NCI-H774 (cell line): ENCODE measurements around the gene KLF14.
"Not testable (repeated sequence)": the region's sequence is repeated elsewhere in the genome, so short reads cannot be mapped to it uniquely, and the experiment has no call there.

Experiments
- DNase-seq: peaks from one replicate; lab custom pipeline; 2025; lab: John Stamatoyannopoulos, UW

KLF14 gene

GRCh38 chr7:130733931-130734814, at the start of gene KLF14:
TSS of gene KLF14 (minus strand) at chr7:130734207. CDS start at chr7:130734033, 174 bp downstream.
- DNase-seq, result no peak

GRCh38 chr7:130781346-130781745, 47.3 kb upstream of the KLF14 start:
- DNase-seq, result no peak

GRCh38 chr7:130777426-130777825, 43.4 kb upstream of the KLF14 start:
- no peak for DNase-seq

- DNase-seq, result not testable (repeated sequence)
Measured at GRCh38 chr7:130772456-130772855, 38.4 kb upstream of the KLF14 start.

GRCh38 chr7:130768854-130769253, 34.8 kb upstream of the KLF14 start:
- DNase-seq, result no peak

- not testable (repeated sequence) for DNase-seq
Measured at GRCh38 chr7:130764569-130764968, 30.6 kb upstream of the KLF14 start.

GRCh38 chr7:130758429-130759056, 24.5 kb upstream of the KLF14 start:
- peak; percentile 20 for DNase-seq

- no peak for DNase-seq
Measured at GRCh38 chr7:130756316-130756715, 22.3 kb upstream of the KLF14 start.

GRCh38 chr7:130752424-130752823, 18.4 kb upstream of the KLF14 start:
- DNase-seq, result no peak

- DNase-seq, result no peak
Measured at GRCh38 chr7:130750755-130751154, 16.7 kb upstream of the KLF14 start.

GRCh38 chr7:130748531-130749389, 14.8 kb upstream of the KLF14 start:
- no peak for DNase-seq

GRCh38 chr7:130741331-130741995, 7.5 kb upstream of the KLF14 start:
- no peak for DNase-seq

GRCh38 chr7:130740606-130741005, 6.6 kb upstream of the KLF14 start:
- DNase-seq, result no peak

GRCh38 chr7:130736298-130736900, 2.4 kb upstream of the KLF14 start:
- no peak for DNase-seq

- DNase-seq, result peak; percentile 1
Measured at GRCh38 chr7:130734815-130735716, 1.1 kb upstream of the KLF14 start.

GRCh38 chr7:130732980-130733930, 752 bp downstream of the KLF14 start:
- DNase-seq, result peak; percentile 22

- DNase-seq, result no peak
Measured at GRCh38 chr7:130723784-130724183, 10.2 kb downstream of the KLF14 start.

GRCh38 chr7:130721486-130722277, 12.3 kb downstream of the KLF14 start:
- DNase-seq, result peak; percentile 62
